Anterior cingulate cortex (tissue), 58 donors: ENCODE data around the gene UCP2.

ENCODE experiments used
- DNase-seq, 58 donors: peaks; one replicate each; lab custom pipeline; 2025; lab: John Stamatoyannopoulos, UW

The UCP2 gene

DNA sequence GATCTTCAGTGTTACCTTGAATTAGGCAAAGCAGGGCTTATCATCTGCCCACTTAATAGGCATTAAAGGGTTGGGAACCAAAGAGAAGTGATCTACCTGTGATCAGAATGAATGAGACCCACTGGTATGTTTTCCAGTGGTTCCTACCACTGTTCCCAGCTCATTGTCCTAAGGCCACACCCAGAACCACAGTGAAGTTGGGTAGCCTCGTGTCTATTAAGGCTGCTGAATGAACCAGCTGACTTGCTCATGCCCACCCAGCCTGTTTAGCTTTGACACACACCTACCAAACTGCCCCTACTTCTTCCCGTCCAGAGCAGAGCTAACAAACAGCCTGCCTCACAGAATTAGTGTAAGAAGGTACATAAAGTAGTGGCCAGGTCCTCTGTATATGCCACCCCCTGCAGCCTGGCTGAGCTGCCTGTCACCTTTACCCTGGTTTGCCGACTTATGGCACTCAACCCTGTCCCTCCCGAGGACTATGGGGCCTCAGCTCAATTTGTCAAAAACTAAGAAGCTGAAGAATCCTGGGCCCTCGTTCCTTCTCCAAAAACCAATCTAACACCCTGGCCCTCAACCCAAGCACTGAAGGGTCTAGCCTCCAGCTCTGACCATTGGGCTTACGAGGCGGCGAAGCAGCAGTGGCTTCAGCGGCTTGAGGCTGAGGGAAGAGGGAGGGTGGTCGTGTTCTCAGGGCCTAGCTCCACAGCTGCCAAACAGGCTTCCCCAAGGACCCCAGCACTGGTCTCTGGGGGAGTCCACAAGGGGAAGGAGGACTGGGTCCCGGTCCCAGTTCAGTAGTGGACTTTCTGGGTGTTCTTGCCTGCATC is 9.8 kb downstream of the UCP2 start:
- no peak for DNase-seq

DNA sequence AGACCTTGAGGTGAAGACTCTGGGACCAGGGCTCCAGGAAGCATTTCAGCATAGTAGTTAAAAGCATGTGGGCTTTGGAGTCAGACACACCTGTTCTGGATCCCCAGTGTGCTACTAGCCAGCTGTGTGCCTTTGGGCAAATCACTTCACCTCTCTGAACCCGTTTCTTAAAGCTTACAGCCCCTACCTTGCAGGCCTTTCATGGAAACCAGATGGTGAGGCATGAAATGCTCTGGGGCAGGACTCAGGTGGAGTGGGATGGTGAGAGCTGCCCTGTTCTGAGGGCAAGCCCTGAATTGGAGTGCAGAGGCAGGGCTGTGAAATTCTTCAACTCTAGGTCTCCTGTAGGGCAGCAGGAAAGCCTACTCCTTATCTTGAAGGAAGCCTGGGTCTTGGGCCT is 10.5 kb downstream of the UCP2 start:
- no peak for DNase-seq

- no peak for DNase-seq
Measured at GRCh38 chr11:73971175-73971719, 11.4 kb downstream of the UCP2 start.

DNA sequence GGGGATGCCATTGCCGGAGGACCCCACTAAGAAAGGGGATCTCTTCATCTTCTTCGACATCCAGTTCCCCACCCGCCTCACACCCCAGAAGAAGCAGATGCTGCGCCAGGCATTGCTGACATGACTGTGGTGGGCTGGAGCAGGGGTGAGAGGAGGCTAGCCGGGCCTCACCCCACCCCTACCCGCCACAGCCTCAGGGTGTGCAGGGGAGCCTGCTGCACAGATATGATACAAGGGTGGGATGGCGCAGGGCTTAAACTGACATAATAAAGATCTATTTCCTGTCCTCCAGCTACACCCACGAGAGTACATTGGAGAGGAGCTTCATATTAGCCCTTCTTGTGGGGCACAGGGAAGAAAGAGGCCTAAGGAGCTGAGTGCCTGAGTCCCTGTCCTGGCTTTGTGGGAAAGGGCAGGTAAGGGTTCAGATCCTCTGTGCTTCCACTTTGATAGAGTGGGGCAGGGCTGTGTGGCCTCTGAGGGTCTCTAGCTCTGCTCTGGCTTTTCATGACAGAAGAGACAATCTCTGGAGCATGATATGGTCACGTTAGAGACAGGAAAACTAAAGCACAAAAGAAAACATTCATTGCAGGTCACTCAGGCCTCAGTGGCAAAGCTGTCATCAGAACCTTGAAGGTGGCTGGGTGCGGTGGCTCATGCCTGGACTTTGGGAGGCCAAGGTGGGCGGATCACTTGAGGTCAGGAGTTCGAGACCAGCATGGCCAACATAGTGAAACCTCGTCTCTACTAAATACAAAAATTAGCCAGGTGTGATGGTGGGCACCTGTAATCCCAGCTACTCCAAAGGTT is 12.4 kb downstream of the UCP2 start:
- no peak for DNase-seq

- no peak for DNase-seq
Measured at GRCh38 chr11:73969091-73969490, 13.6 kb downstream of the UCP2 start.

- DNase-seq: no peak
Measured at GRCh38 chr11:73968356-73968966, 14.2 kb downstream of the UCP2 start.

DNA sequence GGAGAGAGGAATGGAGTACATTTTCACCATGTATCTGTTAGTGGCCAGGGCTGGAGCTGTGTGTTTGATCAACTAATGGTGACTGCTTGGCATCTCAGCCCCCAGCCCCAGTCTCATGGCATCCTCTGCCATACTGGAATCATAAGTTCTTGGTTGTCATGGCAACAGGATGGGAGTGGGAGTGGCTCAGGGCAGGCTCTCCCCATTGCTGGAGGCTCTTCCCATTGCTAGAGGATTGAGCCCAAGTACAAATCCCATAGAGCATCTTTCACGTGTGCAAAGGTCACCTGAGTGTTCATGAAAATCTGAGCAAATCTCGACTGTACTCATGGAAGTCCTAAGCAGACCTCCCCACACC is 16.9 kb downstream of the UCP2 start:
- no peak for DNase-seq

DNA sequence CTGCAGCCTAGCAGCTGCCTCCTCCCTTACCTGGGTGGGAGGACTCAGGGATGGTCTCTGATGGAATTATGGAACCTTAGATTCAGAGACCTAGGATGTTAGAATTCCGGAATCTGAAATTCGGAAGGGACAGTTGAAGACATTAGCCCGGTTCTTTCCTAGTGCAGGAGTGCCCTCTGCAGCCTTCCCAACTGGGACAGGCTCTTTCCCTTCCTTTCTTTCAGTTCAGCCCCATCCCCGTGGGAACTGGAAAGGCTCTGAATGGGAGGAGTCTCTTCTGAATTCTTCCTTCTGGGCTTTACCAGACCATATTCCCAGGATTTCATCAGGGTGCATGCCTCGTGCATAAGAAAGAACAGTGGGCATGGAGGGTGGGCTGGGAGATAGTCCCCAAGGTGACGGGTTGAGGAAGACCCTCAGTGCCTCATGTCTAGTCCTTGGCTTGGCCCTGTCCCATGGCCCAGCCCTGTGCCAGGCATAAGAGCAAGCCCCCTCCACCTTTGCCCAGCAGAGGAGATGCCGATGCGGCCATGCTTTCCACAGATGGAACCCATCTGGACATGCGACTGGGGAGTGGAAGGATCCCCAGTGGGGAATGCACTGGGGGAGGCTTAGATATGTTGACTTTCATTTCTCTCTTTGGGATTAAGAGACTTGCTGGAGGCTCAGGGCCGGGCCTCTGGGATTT is 17.4 kb downstream of the UCP2 start:
- DNase-seq: no peak

GRCh38 chr11:73963861-73964260 is 18.8 kb downstream of the UCP2 start:
- DNase-seq: no peak

GRCh38 chr11:73962101-73962705 is 20.4 kb downstream of the UCP2 start:
- DNase-seq: peak in 13 of 58 donors; percentile 6 to 35 (median 20)

GRCh38 chr11:73961321-73961720 is 21.3 kb downstream of the UCP2 start:
- peak in 17 of 58 donors; percentile 3 to 65 (median 18) for DNase-seq

GRCh38 chr11:73958521-73959141 is 24.0 kb downstream of the UCP2 start:
- DNase-seq: no peak

DNA sequence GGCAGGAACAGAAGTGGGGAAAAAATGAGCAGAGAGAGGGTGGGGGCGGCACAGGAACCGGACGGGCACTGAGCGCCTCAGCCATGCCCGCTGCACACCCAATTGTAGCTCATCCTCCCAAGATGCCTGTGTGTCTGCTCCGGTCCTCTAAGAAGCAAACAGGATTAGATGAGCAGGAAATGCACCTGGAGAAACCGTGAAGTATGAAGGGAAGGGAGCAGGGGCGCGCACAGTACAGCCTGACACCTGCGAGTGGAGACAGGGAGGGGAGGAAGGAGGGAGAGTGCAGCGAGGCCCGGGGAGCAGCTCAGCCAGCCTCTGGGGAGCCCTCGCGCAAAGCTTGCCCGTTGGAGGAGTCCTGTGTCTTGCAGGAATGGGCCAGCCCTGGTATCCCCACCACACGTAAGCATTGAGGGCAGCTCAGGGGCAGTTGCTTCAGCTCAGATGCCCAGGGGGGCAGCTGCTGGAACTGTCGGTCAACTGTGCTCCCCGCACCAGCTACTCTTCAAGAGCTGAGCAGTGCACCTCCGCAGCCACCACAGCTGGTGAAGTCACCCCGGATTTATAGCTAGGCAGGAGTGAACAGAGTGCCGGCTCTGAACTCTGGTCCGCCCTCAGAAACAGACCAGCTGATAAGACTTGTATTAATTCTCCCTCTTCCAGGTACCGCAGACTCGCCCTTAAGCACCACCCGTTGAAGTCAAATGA is 24.8 kb downstream of the UCP2 start:
- DNase-seq: no peak

- DNase-seq: no peak
Measured at GRCh38 chr11:73956876-73957653, 25.6 kb downstream of the UCP2 start.

DNA sequence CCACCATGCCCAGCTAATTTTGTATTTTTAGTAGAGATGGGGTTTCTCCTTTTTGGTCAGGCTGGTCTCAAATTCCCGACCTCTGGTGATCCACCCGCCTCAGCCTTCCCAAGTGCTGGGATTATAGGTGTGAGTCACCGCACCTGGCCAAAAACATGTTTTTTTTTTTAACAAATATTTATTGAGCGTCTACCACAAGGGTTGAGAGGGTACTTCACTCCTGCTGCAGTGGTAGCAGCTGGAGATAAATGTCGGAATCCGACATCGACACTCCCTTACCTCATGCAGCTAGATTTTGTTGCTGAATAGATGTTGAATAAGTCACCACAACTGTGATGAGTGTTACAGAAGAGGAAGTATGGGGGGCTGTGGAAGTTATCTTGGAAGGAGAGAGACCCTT is 30.8 kb downstream of the UCP2 start:
- no peak for DNase-seq

- DNase-seq: peak in 24 of 58 donors; percentile 4 to 54 (median 18)
Measured at GRCh38 chr11:73950869-73951710, 31.6 kb downstream of the UCP2 start, which contains the start of gene DNAJB13. Gene DNAJB13, plus strand, starts transcription at chr11:73951026. Its CDS starts 44 bp downstream, at chr11:73951070.

DNA sequence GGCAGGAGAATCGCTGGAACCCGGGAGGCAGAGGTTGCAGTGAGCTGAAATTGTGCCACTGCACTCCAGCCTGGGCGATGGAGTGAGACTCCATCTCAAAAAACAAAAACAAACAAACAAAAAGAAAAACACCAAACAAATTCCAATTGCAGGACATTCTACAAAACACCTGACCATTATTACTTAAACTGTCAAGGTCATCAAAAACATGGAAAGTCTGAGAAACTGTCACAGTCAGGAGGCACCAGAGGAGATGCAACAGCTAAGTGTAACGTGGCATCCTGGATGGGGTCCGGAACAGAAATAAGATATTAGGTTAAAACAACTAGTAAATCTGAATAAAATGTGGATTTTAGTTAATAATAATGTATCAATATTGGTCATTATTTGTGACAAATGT is 32.7 kb downstream of the UCP2 start:
- no peak for DNase-seq
